Naive B cell (primary cell): ENCODE results near the gene LGALS3. TPM values are rescaled to one million over a fixed set of nuclear protein-coding genes. Genes with fewer than 3 reads are reported as not detected.
"Not testable (repeated sequence)": the region's sequence is repeated elsewhere in the genome, so short reads cannot be mapped to it uniquely, and the experiment has no call there.

Source experiments
- ATAC-seq, 2 donors: fragments of 150-1000 bp; cut with Tn5 transposase; 2 replicates each; pipeline ENCODE4 v1.10.0; 2021; ENCODE audit warnings: low read depth in 2 of 2, mild to moderate bottlenecking in 2 of 2, moderate library complexity in 2 of 2
- DNase-seq: peaks from one replicate; pipeline ENCODE4 v3.0.0; 2022
- H3K27ac Mint-ChIP-seq, 6 donors: one replicate each; pipeline ENCODE4 v1.8.0; 2020 to 2022; ENCODE audit warnings: mild to moderate bottlenecking in 6 of 6, mixed read lengths in 6 of 6, moderate library complexity in 5 of 6, inconsistent platforms in 2 of 6
- H3K27me3 Mint-ChIP-seq, 3 donors: one replicate each; pipeline ENCODE4 v1.8.0; 2021 to 2022; ENCODE audit warnings: mixed read lengths in 3 of 3, mild to moderate bottlenecking in 1 of 3
- H3K36me3 Mint-ChIP-seq, 2 donors: one replicate each; pipeline ENCODE4 v1.8.0; 2020 to 2022; ENCODE audit warnings: mixed read lengths in 2 of 2, inconsistent platforms in 1 of 2, mild to moderate bottlenecking in 1 of 2
- H3K4me1 Mint-ChIP-seq, 3 donors: one replicate each; pipeline ENCODE4 v1.8.0; 2020 to 2022; ENCODE audit warnings: mixed read lengths in 3 of 3, inconsistent platforms in 1 of 3, mild to moderate bottlenecking in 1 of 3, moderate library complexity in 1 of 3
- H3K4me3 Mint-ChIP-seq, 8 donors: one replicate each; pipeline ENCODE4 v1.8.0; 2020 to 2022; ENCODE audit warnings: mild to moderate bottlenecking in 8 of 8, mixed read lengths in 8 of 8, moderate library complexity in 8 of 8, inconsistent platforms in 2 of 8
- H3K9me3 Mint-ChIP-seq, 7 donors: one replicate each; pipeline ENCODE4 v1.8.0; 2020 to 2022; ENCODE audit warnings: mixed read lengths in 7 of 7, mild to moderate bottlenecking in 5 of 7, inconsistent platforms in 2 of 7, moderate library complexity in 1 of 7
- polyA plus RNA-seq, 6 donors: library from polyadenylated mRNA; unstranded; fragments of 300-500 nt; fragmentation: Illumina TruSeq; gene quantifications; one replicate each; pipeline ENCODE4 v1.2.3, GENCODE V29; 2021; ENCODE audit warnings: low read depth in 6 of 6

Gene LGALS3
- 1 to 10 TPM; 2.4 to 8.7 (median 4.8) TPM for polyA plus RNA-seq

DNA sequence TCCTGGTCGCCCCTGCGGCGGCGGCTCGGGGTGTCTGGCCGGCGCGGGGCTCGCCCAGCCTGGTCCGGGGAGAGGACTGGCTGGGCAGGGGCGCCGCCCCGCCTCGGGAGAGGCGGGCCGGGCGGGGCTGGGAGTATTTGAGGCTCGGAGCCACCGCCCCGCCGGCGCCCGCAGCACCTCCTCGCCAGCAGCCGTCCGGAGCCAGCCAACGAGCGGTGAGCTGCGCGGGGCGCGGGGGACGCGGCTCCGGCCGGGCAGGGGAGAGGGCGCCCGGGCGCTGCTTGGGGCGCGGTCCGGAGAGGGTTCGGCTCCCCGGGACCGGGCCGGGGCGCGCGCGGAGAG, at the start of gene LGALS3:
Gene LGALS3 (plus strand): TSS at position 167 of the 342 bp plus-strand sequence. CDS start 8,122 bp downstream, outside the sequence.
- H3K4me1 Mint-ChIP-seq = peaks cover 7 to 15% (median 12%) of the 10 kb centered on the region in 3 donors
- ATAC-seq (peak; percentile 49 to 53), DNase-seq (peak; percentile 17)
- H3K4me3 Mint-ChIP-seq = peak within 1 kb of the TSS; percentile 83 to 92 (median 86)
- no peaks in the 10 kb centered on the region for H3K36me3 Mint-ChIP-seq
- H3K9me3 Mint-ChIP-seq = no peaks in the 10 kb centered on the region
- H3K27me3 Mint-ChIP-seq = peaks cover 7 to 40% (median 34%) of the 10 kb centered on the region in 3 donors
- H3K27ac Mint-ChIP-seq = peak within 1 kb of the TSS in 2 of 6 donors; percentile 31 to 44

DNA sequence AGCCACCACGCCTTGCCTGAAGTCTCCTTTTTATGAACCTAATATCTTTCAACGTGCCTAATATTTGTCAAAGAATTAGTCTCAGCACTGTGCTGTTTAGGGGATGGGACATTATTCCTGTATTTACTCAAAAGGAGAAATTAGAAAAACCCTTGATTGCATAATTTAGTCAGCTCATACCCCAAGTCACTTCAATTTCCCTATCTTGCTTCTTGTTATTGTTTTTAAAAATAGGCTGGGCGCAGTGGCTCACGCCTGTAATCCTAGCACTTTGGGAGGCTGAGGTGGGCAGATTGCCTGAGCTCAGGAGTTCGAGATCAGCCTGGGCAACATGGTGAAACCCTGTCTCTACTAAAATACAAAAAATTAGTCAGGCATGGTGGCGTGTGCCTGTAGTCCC, 49.1 kb upstream of the LGALS3 start:
- not testable (repeated sequence) for H3K4me1 Mint-ChIP-seq, H3K9me3 Mint-ChIP-seq, H3K4me3 Mint-ChIP-seq, ATAC-seq, H3K36me3 Mint-ChIP-seq, DNase-seq, H3K27me3 Mint-ChIP-seq
- peak overlapping the region in 1 of 6 donors; percentile 33 for H3K27ac Mint-ChIP-seq

DNA sequence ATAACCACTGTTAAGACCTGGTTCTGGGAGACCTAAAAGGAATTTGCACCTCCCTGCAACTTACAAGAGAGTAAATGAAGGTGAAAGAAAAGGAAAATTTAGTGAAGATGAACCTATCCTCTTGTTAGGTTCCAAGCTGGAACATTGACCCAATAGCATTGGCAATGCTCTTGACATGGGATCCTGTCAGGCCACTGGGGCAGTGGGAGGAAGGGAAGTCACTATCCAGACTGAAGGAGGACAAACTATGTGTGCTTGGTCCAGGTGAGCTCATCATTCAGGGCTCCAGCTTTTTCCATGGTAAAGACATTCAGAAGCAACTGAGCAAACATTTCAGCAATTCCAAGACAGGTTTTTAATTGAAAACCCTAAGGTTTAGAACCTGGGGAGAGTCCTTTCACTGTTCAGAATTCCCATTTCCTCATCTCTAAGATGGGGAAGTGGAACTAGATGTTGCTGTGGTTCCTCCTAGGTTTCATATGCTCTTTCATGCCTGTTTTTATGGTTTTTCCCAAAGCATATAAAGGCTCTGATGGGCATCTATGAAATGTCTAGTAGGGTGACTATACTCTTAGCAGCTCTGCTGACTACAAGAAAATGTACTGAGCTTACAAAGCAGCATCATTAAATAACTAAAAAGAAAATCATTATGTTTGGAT, 44.5 kb upstream of the LGALS3 start:
- H3K27me3 Mint-ChIP-seq = no peaks in the 10 kb centered on the region
- H3K9me3 Mint-ChIP-seq = no peaks in the 10 kb centered on the region
- ATAC-seq (no peak), DNase-seq (no peak)
- H3K36me3 Mint-ChIP-seq = no peaks in the 10 kb centered on the region
- H3K27ac Mint-ChIP-seq = no peak overlapping the region
- peaks cover 0 to 2% (median 2%) of the 10 kb centered on the region in 3 donors for H3K4me1 Mint-ChIP-seq
- no peak overlapping the region for H3K4me3 Mint-ChIP-seq

DNA sequence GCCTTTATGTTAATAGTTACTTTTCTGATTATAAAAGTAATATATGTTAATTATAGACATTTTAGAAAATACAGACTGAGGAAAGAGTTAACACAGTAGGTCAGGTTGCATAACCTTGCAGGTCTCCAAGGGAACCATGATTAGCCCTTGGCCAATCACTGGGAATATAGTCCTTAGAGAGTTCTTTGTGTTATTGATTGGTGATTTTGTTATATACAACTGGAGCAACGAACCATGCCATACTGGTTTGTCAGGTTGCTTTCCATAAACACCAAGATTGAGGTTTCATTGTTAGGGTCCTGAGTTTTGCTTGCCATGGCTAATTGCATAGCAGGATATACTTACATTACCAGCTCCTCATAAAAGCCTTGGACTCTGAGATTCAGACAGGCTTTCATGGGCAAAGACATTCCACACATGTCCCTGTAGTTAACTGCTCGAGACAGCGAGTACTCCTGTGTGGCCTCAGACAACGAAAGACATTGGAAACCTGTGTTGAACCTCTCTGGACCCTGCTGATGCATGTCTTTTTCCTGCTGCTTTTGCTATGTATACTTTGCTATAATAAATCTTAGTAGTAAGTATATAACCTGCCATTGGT, 43.9 kb upstream of the LGALS3 start:
- Mint-ChIP-seq H3K4me1 (peaks cover 0 to 4% (median 2%) of the 10 kb centered on the region in 3 donors), H3K36me3 (no peaks in the 10 kb centered on the region), H3K4me3 (no peak overlapping the region), H3K27me3 (no peaks in the 10 kb centered on the region), H3K9me3 (no peaks in the 10 kb centered on the region), H3K27ac (no peak overlapping the region)
- DNase-seq (no peak), ATAC-seq (no peak)

DNA sequence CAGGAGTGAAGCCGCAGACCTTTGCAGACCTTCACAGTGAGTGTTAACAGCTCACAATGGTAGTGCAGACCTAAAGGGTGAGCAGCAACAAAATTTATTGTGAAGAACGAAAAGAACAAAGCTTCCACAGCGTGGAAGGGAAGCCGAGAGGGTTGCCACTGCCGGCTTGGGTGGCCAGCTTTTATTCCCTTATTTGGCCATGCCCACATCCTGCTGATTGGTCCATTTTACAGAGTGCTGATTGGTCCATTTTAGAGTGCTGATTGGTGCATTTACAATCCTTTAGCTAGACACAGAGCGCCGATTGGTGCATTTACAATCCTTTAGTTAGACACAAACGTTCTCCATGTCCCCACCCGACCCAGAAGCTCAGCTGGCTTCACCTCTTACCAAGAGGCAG, 42.1 kb upstream of the LGALS3 start:
- H3K4me1 Mint-ChIP-seq = peaks cover 0 to 4% (median 2%) of the 10 kb centered on the region in 3 donors
- no peak for DNase-seq
- H3K27ac Mint-ChIP-seq = no peak overlapping the region
- H3K4me3 Mint-ChIP-seq = no peak overlapping the region
- H3K36me3 Mint-ChIP-seq = no peaks in the 10 kb centered on the region
- ATAC-seq = no peak
- no peaks in the 10 kb centered on the region for H3K27me3 Mint-ChIP-seq
- no peaks in the 10 kb centered on the region for H3K9me3 Mint-ChIP-seq

DNA sequence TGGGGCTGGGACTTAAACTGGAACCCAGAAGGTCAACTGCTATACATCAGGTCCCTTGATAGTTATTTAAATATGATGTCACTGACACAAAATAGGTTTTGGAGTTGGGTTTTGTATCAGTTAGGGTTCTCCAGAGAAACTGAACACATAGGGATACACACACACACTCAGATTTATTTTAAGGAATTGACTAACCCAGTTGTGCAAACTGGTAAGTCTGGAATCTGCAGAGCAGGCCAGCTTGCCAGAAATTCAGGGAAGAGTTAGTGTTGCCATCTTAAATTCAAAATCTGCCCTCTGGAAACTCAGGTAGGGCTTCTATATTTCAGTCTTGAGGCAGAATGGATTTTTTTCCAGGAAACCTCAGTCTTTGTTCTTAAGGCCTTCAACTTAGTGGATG, 40.7 kb upstream of the LGALS3 start:
- Mint-ChIP-seq H3K27ac (no peak overlapping the region), H3K27me3 (no peaks in the 10 kb centered on the region), H3K36me3 (no peaks in the 10 kb centered on the region), H3K4me1 (peaks cover 0 to 4% (median 2%) of the 10 kb centered on the region in 3 donors), H3K9me3 (no peaks in the 10 kb centered on the region), H3K4me3 (no peak overlapping the region)
- ATAC-seq = no peak
- DNase-seq = no peak

DNA sequence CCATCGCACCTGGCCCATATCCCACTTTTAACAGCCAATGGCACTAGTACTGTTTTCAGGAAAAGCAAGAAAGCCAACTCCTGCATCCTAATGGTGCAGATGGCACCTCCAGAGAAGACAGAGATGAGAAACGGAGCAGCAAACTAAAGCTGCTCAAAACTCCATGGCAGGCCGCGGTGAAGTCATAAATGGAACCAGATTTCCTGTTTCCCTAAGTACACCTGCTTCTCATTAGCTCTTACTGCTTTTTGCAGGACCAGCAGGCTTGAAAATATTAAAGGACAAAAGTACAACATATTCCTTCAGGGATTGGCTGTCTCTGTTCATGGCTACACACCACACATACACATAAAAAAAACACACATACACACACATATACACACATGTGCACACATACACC, 36.7 kb upstream of the LGALS3 start:
- DNase-seq (no peak), ATAC-seq (no peak)
- no peaks in the 10 kb centered on the region for H3K36me3 Mint-ChIP-seq
- H3K4me1 Mint-ChIP-seq = peaks cover 0 to 6% (median 4%) of the 10 kb centered on the region in 3 donors
- H3K9me3 Mint-ChIP-seq = no peaks in the 10 kb centered on the region
- H3K4me3 Mint-ChIP-seq = no peak overlapping the region
- H3K27me3 Mint-ChIP-seq = no peaks in the 10 kb centered on the region
- H3K27ac Mint-ChIP-seq = no peak overlapping the region

DNA sequence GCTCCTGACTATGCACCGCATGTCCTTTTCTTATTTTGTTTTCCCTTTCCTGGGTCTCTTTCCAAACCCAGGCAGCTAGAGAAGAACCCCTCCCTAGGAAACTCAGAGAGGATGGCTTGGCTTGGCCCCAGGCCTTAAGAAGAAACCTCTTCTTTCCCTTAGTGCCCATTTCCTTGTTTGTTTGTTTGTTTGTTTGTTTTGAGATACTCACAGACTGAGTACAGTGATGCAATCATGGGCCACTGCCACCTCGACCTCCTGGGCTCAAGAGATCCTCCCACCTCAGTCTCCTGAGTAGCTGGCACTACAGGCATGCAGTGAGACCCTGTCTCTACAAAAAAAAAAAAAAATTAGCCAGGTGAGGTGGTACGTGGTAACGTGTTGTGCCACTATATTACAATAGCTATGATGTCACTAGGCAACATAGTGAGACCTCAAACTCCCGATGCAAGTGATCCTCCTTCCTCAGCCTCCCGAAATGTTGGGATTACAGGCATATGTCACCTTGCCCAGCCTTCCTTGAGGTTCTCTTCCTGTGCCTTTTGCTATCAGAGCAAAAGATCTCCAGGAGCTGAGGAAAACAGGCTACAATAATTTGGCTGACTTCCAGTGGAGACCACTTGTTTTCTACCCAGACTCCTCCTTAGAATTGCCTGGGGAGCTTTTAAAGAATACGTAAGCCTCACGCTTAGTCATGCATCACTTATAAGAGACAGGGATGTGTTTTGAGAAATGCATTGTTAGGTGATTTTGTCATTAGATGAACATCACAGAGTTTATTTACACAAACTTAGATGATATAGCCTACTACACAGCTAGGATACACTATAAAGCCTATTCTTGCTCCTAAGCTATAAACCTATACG, 34.5 kb upstream of the LGALS3 start:
- Mint-ChIP-seq H3K9me3 (no peaks in the 10 kb centered on the region), H3K36me3 (no peaks in the 10 kb centered on the region), H3K27ac (peak overlapping the region in 1 of 6 donors; percentile 26), H3K4me1 (peaks cover 9 to 23% (median 9%) of the 10 kb centered on the region in 3 donors), H3K27me3 (no peaks in the 10 kb centered on the region), H3K4me3 (no peak overlapping the region)
- no peak for ATAC-seq
- DNase-seq = no peak

DNA sequence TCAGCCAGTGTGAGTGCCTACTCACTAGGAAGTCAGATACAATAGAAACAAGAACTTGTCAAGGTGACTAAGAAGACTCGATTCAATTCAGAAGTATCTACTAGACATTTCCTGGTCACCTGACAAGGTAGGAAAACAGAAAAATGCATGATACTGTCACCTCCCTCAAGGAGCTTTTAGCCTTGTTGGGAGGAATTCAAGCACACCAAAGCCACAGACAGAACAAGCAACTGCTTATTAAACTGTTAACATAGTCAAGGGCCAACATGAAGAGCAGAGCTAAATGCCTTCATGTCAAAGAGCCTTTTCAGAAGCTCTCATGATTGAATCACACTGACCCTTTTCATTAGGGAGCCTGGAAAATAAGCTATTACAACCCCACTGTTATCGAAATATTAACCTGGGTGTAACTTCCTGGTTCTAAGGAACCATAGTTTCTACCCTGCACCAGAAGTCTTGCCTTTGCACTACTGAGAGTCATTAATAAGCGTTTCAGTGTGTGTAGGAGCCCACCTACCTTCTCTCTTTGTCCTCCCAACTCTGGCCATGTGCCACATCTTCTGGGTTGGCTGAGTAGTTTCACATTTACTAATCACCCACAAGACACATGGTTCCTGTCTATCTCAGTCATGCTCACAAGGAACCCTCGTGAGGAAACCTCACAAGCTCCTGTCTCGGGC, 31.0 kb upstream of the LGALS3 start:
- ATAC-seq (peak; percentile 47 to 53), DNase-seq (peak; percentile 16)
- peak overlapping the region; percentile 3 to 97 (median 74) for H3K27ac Mint-ChIP-seq
- peak overlapping the region in 4 of 8 donors; percentile 4 to 67 (median 52) for H3K4me3 Mint-ChIP-seq
- no peaks in the 10 kb centered on the region for H3K9me3 Mint-ChIP-seq
- H3K4me1 Mint-ChIP-seq = peaks cover 15 to 34% (median 20%) of the 10 kb centered on the region in 3 donors
- H3K27me3 Mint-ChIP-seq = no peaks in the 10 kb centered on the region
- H3K36me3 Mint-ChIP-seq = no peaks in the 10 kb centered on the region

DNA sequence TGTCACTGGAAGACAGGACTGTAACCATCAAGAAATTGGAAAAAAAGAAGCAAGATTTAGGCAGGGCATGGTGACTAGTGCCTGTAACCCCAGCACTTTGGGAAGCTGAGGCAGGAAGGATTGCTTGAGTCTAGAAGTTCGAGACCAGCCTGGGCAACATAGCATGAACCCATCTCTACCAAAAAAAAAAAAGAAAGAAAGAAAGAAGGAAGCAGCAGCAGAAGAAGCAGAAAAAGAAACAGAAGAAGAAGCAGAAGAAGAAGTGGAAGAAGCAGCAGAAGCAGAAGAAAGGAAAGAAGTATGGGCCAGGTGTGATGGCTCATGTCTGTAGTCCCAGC, 30.5 kb upstream of the LGALS3 start:
- Mint-ChIP-seq H3K9me3 (no peaks in the 10 kb centered on the region), H3K4me3 (peak overlapping the region in 4 of 8 donors; percentile 4 to 67 (median 52)), H3K36me3 (no peaks in the 10 kb centered on the region), H3K4me1 (peaks cover 17 to 39% (median 23%) of the 10 kb centered on the region in 3 donors), H3K27me3 (no peaks in the 10 kb centered on the region), H3K27ac (peak overlapping the region; percentile 3 to 97 (median 74))
- ATAC-seq = no peak
- DNase-seq = no peak

DNA sequence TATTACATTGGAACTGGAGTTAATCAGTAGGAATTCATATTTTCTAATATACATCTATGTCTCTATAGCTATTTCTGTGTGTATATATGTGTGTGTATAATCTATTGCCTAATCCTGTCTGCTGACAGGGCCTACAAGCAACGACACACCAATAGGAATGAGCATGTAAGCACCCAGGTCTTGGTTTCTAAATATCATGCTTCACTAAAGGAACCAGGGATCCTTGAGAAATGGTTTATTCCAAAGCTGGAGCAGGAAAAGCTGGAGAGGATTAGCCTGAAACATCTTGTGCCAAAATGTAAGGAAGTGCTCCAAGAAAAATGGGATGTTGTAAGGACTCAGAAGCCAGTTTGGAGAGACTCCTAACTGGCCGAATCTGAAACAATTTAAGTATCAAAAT, 29.3 kb upstream of the LGALS3 start:
- no peaks in the 10 kb centered on the region for H3K27me3 Mint-ChIP-seq
- H3K4me3 Mint-ChIP-seq = no peak overlapping the region
- peaks cover 21 to 48% (median 23%) of the 10 kb centered on the region in 3 donors for H3K4me1 Mint-ChIP-seq
- peaks cover 0 to 6% of the 10 kb centered on the region in 2 donors for H3K36me3 Mint-ChIP-seq
- ATAC-seq (no peak), DNase-seq (no peak)
- H3K27ac Mint-ChIP-seq = no peak overlapping the region
- peaks cover 0 to 5% (median 0%) of the 10 kb centered on the region in 7 donors for H3K9me3 Mint-ChIP-seq

DNA sequence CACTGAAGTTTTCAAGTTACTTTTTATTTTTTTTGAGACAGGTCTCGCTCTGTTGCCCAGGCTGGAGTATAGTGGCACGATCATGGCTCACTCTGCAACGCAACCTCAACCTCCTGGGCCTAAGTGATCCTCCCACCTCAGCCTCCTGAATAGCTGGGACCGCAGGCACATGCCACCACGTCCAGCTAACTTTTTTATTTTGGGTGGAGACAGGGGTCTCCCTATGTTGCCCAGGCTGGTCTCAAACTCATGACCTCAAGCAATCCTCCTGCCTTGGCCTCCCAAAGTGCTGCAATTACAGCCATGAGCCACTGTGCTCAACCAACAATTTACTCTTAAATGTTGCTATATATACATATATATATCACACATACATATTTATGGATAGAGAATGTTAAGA, 27.4 kb upstream of the LGALS3 start:
- no peaks in the 10 kb centered on the region for H3K27me3 Mint-ChIP-seq
- H3K9me3 Mint-ChIP-seq = peaks cover 0 to 5% (median 0%) of the 10 kb centered on the region in 7 donors
- H3K4me3 Mint-ChIP-seq = peak overlapping the region in 1 of 8 donors; percentile 12
- H3K4me1 Mint-ChIP-seq = peaks cover 21 to 48% (median 23%) of the 10 kb centered on the region in 3 donors
- peaks cover 0 to 6% of the 10 kb centered on the region in 2 donors for H3K36me3 Mint-ChIP-seq
- ATAC-seq = no peak
- no peak for DNase-seq
- H3K27ac Mint-ChIP-seq = peak overlapping the region in 1 of 6 donors; percentile 53

DNA sequence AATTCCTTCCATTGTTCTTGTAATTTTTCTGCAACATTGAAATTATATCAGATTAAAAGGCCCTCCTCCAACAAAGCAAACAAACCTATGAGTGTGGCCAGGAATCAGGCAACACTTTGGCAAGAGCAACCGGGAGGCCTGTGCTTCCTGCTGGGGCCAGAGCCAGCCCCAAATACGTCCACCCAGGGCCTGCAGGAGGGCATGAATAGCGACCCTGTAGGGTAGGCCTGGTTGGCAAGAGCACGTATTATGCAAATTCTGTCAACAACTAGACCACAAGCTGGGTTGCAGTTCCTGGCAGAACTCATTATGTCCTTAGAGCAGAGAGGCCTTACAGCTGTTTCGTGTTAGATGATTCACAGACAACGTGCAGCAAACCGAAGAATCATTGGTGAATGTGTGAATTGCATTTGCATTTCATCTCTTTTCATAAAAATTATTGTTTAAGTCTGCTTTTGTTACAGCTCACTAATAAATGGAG, 26.9 kb upstream of the LGALS3 start:
- Mint-ChIP-seq H3K4me3 (peak overlapping the region in 3 of 8 donors; percentile 12 to 32 (median 25)), H3K9me3 (peaks cover 0 to 5% (median 0%) of the 10 kb centered on the region in 7 donors), H3K36me3 (peaks cover 0 to 6% of the 10 kb centered on the region in 2 donors), H3K4me1 (peaks cover 21 to 46% (median 23%) of the 10 kb centered on the region in 3 donors), H3K27ac (peak overlapping the region in 2 of 6 donors; percentile 49 to 86), H3K27me3 (no peaks in the 10 kb centered on the region)
- ATAC-seq (peak; percentile 88 to 94), DNase-seq (peak; percentile 40)
